ENCODE measurements around the gene ETF1.
"Not testable (repeated sequence)": the region's sequence is repeated elsewhere in the genome, so short reads cannot be mapped to it uniquely, and the experiment has no call there.

DNA sequence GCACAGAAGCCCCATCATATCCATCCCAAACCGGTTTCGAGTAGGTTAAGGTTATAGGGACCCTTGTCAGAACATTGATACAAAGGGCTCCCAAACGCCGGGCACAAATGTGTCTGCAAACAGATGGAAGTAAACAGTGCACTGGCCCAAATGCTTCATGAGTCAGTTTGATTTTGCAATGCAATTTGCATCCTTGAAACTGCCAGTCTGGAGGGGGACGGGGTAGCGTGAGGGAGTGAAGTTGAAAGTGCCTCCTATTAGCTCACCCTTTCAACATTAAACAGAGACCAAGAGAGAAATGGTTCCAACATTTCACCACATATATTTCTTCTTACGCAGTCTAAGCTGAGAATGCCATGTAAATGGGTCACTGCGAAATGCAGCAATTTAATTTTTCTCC is 35.6 kb downstream of the ETF1 start:
- TF ChIP-seq, protein P1, sequence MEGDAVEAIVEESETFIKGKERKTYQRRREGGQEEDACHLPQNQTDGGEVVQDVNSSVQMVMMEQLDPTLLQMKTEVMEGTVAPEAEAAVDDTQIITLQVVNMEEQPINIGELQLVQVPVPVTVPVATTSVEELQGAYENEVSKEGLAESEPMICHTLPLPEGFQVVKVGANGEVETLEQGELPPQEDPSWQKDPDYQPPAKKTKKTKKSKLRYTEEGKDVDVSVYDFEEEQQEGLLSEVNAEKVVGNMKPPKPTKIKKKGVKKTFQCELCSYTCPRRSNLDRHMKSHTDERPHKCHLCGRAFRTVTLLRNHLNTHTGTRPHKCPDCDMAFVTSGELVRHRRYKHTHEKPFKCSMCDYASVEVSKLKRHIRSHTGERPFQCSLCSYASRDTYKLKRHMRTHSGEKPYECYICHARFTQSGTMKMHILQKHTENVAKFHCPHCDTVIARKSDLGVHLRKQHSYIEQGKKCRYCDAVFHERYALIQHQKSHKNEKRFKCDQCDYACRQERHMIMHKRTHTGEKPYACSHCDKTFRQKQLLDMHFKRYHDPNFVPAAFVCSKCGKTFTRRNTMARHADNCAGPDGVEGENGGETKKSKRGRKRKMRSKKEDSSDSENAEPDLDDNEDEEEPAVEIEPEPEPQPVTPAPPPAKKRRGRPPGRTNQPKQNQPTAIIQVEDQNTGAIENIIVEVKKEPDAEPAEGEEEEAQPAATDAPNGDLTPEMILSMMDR (IDR thresholded peaks at IDR 0.05), result not testable (repeated sequence)
- TF ChIP-seq POLR2AphosphoS5, POLR2A (IDR thresholded peaks at IDR 0.05): not testable (repeated sequence)

All from breast epithelium (tissue), 3 donors.